KG1 (cell line): ENCODE results near the gene PLXNA2.

Experiments used
- DNase-seq: peaks from one replicate; lab custom pipeline; 2025; lab: John Stamatoyannopoulos, UW

Gene PLXNA2

DNA sequence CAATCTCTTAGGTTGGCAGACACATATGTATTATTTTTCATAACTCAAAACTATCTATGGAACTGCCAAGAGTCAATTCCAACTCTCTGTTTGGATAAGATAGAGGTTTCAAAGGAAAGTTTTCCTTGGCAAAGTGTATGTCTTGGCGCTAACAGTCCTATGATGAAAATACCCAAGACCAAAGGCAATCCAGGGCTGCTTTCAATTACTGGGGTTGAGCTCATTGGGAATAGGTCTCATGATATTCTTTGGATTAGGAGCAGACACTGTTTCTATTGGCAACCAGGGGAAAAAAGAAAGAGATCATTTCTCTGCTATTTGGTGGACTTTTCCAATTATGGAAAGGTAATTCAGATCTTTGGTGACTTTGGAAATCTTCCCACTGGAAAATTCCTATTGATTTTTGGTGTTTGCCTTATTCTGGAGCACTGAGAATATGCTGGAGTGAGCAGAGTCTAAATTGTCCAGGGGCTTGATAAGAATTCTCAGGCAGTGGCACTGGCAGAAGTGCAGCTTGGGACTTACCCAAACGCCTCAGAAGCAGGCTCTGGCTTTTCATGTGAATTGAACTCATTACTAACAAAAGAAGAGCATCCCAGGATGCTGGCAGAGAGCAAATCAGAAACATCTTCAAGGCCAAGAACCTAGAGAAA, 20.4 kb upstream of the PLXNA2 start:
- no peak for DNase-seq

DNA sequence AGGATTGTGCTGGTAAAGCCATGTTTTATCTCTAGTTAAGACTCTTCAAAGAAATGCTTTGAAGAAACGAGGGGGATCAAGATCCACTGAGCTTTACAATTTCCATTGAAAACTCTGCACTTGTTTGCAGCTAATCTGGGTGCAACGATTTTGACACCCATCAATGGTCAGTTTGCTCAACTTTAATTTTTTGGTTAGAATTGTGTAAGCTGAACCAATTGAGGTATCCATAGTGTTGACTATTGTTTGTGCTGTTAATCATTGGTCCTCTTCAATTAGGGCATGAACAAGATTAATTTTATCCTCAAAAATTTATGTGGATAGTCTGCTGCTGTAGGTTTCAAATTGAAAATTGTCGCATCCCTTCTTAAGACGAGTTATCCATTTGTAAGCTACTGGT, 17.7 kb upstream of the PLXNA2 start:
- no peak for DNase-seq

DNA sequence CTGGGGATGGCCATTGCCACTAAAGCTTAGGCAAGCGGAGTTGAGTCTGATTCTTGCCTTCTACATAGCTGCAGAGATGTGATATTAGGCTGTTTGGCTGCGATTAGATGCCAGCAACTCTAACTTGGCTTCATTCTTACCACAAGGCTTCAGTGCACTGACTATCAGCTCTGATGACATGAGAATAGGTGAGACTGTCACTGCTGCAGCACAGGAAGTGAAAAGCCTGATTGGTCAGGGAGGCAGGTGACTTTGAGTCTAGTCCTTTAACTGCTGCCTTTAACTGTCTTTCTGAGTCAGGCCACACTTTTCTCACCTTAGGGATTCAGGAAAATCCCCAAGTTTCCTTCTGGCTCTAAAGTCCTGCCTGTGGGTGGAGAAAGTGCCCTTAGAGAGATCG, 14.1 kb upstream of the PLXNA2 start:
- no peak for DNase-seq

DNA sequence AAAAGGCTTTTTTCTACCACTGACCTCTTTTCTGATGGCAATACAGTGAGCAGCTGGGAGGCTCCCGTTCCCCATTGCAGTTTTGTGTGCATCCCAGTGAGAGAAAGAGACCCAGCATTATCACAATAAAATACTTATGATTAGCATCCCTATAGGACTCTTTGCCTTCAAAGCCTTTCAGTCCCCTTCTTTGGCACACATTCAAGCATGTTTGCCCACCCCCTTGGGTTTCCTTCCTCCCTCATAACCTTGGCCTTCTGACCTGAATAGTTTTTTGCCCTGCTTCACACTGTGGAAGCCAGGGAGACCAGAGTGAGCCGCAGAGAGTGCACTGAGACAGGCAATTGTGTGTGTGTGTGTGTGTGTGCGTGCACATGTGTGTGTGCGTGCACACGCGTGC, 13.2 kb upstream of the PLXNA2 start:
- DNase-seq, result no peak

DNA sequence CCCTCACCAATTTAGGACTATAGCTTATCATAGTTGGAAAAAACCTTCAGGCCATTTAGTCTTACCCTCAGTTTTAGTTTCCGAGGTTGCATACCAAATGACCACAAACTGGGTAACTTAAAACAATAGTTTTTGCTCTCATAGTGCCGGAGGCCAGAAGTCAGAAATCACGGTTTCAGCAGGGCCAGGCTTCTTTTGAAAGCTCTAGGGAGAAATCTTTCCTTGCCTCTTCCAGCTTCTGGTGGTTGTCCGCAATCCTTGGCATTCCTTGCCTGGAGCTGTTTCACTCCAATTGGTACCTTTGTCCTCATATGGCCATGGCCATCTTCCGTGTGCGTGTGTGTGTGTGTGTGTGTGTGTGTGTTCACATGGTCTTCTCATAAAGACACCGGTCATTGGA, 12.4 kb upstream of the PLXNA2 start:
- DNase-seq, result no peak

DNA sequence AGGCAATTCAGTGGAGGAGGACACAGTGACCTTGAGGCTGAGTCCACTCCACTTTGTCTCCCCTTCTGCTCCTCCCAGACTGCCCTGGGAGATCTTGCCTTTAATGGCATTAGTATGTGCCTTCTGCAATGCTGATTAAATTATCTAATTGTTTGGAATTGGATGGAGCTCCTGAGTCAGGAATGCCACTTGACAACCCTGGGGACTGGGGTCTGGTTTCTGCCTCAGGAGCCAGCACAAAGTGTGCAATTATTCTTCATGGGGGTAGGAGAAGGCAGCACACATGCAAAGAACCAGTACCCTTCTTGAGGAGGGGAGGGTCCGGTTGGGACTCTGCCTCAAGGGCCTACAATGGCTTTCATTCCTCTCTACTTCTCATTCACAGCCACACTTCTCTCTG, 11.9 kb upstream of the PLXNA2 start:
- no peak for DNase-seq

DNA sequence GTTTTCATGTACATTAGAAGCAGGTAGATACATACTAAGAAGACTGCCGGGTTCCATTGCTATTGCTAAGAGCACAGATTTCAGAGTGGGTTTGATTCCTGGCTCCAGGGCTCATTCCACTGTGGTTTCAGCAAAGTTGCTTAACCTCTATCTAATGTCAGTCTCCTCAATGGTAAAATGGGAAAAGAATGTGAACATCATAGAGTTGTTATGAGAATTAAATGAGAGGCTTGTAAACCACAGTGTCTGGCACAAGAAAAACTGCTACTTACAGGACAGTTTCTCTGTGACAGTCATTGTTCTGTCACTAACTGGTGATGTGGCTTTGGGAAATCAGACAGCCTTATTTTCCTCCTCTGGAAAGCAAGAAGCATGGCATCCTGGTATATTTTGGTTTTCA, 10.7 kb upstream of the PLXNA2 start:
- no peak for DNase-seq

DNA sequence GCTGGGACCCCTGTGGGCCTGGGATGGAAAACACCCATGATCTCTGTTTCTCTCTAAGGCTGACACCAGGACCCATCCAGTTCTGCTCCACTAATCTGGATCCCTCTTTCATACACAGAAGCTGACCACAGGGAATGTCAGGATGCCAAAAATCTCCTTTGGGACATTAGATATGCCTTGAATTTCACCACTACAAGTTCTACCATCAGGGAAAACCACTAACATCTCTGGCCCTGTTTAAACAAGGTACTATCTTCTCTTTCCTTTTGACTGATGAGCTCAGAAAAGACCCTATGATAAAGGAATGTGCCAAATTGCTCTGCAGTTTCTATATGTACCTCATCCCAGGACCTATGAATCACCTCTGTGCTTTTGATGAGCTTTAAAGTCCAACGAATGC, 10.2 kb upstream of the PLXNA2 start:
- no peak for DNase-seq

DNA sequence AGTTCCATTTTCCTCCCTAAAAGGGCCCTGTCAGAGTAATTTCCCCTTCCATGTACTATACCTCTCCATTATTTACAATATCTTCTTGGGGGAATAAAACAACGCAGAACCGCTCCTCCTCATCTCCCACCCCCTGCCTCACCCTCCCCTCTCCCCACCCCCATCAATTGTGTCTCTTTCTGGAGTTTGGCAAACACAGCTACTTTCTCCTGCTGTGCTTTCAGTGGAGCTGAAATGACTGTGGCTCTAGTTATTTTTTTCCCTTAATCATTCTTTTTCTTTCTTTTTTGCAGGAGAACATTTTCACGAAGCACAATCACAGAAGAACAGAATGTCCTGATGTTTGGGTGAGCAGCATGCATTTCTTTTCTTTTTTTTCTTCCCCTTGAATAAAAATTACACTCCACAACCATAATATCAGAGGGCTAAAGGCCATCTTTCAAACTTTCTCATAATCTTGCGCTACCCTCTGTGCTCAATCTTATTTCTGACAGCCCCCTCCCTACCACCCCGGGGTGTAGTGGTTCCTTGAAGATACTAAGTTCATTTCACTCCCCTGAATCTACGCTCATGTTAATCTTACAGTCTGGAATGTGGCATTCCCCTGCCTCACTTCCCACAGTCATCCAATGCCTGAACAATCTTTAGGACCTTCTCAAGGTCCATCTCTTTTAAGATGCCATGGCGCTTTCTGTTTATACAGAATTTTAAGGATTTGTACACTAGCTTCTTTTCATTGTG, 8.8 kb upstream of the PLXNA2 start:
- DNase-seq, result no peak

DNA sequence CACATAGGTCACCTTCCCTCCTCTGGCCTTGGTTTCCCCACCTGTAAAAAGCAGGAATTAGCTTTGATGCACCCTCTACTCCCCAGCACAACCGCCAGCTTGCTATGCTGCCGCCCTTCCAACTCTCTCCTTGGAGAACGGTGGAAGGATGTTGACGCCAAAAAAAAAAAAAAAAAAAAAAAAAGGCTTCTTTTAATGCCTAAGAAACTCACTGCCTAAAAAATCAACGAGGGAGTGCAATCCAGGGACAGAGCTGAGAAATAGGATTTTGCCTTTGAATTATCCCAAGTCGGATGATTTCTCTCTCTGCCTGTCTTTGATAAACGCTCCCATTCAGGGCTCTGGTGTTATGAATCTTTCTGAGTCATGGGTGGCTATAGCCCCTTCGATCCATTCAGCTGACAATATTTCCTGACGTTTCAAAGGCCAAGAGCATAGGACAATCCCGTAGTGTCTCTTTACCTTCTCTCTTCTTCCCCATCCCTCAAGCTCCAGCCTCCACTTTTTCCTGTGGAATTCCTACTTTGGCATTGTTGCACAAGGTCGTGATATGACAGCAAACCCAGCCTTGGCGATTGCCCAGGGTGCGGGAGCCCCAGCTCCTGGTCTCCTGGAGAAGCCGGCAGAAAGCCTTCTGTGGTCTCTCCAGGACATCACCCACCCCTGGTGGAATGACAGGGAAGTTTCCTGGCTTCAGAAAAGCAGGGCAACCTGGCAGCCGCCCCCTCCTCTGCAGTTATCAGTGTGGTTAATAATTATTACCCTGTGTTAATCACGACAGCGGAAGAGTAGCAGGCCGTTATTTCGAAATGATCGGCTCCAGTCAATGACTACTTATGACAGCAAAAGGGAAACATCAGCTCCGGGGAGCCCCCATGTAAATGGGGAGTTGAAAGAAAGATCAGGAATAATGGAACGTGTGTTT, 8.0 kb upstream of the PLXNA2 start:
- DNase-seq, result no peak

DNA sequence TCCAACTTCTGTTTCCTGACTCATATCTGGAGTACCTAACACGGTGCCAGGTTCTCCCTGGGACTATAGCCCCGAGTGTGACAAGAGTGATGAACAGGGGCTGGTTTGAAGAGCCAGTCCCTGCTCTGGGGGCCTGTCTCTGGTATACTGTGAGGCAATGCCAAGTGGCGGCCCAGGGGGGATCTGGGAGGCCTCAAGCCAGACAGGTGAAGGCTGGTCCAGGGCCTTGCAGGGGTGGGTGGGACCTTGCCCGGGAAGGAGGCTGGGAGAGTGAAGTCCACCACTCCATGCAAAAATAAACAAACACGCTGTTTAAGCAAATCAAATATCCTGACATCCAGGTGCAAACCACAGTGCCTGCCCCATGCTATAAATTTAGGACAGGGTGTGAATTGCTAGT, 6.8 kb upstream of the PLXNA2 start:
- no peak for DNase-seq

DNA sequence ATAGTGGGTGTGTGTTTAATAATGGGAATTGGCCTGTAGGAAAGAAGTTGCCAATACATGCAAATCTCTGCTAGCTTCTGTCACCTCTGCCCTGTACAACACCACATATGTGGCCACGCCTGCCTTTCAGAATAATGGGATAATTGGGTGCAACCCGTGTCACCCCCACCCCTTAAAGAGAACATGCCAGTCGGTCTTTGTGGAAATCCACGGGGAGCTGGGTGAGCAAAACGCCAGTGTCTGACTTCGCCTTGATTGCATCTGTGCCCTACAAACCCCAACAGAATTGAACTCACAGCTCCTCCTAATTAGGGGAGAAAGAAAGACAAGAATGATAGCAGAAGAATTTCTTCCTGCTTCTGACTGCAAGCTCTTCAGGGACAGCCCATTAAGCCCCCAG, 6.4 kb upstream of the PLXNA2 start:
- DNase-seq, result no peak

DNA sequence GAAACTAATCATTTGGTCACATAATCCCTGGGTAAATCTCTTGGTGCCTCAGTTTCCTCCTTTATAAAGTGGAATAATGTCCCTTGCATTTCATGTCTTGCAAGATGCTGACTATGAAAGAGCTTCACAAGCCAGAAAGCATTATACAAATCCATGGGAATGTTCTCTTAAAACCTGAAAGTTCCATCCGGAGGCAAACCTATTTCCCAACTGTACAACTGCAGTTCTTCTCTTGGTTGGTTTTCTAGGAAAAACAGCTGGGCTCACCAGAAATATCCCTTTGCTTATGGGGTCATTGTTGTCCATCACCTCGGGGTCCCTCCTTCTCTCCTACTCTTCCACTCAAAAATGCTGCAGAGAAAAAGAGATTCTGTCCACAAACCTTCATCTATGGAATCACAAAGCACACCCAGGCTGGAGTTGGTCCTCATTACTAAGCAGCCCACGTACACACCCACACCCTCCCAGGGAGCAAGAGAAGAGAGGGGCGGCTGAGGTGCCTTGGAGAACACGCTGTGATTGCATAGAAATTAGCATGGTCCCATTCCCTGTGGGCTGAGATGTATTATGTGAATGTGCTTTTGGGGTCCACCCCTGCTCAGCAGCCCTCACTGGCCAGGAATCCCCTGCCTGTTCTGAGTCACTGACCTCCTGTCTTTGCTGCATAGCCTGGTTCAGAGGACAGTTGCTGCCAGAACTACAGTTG, 5.0 kb upstream of the PLXNA2 start:
- DNase-seq, result no peak

DNA sequence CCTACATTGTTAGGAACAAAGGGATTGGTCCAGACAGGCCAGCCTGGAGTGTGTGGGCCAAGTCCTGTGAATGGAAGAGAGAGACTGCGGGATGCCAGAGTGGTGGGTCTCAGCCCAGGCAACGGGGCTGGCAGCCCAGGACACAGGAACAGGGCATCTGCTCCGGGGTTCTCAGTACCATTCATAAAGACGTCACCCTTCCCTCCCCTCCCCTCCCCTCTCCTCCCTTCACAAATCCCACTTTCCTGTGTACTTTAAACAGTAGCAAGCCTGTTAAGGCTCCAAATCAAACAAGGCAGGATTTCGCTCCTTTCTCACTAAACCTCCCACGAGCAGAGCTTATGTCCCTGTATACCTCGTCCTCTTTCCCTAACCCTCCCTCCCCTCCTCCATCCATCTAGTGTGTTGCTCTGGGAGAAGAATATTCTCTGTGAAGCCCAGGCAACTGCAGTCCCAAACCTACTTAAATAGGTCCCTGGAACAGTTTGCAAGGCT, 4.2 kb upstream of the PLXNA2 start:
- DNase-seq, result no peak

DNA sequence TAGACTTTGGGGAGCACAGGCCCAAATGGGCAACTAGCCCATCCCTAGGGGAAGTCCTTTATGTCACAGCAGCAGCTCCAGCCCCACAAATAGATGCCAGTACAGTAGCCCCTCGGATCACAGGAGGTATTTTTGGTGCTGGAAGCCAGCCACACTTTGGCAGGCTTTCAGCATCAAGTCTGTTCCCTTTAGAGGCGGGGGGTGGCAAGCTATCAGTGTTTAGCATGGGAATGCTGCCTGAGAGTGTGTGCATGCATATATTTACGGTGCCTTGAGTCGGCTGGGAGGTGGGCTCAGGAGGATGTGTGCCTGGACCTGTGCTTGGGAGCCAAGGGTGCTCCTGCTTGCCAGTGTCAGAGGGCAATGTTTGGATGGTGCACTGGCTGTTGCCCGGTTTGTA, 3.5 kb upstream of the PLXNA2 start:
- DNase-seq, result no peak

DNA sequence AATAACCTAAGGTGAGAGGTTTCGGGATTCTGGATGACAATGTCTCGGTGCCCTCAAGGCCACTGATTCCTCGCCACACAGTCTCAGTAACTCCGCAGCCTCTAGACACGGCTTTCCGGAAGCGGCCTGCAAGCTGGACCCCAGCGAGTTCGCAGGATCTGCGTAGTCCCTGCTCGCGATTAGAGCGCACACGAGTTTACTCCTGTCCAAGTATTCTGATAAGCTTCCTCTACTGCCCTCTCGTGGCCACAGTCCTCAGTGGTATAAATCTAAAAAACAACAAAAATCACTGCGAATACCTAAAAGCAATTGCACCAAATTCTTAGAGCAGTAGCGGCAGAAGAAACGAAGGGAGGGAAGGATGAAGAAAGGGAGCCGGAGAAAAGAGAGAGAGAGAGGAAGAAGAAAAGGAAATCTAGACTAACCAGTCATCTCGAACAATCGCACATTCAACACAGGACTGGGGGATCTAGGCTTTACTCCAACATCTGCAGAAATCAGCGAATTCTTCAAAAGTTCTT, 1.1 kb upstream of the PLXNA2 start:
- peak; percentile 73 for DNase-seq

DNA sequence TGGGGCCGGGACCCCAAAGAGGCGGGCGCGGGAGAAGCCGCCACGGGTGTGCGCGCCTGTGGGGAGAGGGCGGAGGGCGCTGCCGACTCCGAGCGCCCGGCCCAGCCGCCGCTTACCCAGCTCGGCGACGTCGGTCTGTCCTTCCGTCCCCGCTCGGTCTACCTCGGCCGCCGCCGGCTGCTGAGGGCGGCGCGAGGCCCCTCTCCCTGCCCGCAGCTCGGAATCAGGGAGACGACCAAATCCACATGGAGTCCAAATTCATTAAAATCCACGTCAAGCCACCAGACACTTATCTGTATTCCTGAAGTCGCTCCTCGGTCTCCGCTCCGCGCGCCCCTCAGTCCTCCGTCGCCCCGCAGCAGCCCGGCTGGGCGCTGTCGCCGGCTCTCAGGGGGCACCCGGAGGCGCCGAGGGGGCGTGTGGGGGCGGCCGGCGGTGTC, 637 bp downstream of the PLXNA2 start:
- no peak for DNase-seq

DNA sequence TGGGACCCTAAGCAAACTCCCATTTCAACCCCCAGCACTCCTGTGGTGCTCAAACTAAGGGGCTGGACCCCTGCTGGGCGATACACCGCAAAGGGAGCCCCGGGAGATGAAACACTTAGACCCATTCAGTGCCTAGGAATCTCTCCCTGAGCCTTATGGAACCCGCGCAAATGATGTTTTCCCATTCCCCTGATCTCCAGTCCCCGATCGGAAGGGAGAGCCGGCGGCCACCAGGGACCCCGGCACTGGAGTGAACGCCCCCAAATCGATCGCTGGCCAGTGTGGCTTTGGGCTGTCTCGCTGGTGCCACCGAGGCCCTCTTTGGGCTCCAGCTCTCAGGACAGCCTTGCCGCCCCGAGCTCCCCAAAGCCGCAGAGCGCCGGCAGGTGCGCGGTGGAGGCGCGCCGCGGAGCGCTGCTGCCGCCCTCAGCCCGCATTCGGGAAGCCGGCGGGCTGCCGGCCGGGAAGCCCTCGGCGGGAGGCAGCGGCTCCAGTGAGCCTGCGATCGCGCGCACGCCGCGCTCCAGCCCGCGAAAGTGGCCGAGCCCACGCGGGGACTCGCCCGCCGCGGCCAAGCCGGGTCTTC, 1.1 kb downstream of the PLXNA2 start:
- DNase-seq, result no peak

DNA sequence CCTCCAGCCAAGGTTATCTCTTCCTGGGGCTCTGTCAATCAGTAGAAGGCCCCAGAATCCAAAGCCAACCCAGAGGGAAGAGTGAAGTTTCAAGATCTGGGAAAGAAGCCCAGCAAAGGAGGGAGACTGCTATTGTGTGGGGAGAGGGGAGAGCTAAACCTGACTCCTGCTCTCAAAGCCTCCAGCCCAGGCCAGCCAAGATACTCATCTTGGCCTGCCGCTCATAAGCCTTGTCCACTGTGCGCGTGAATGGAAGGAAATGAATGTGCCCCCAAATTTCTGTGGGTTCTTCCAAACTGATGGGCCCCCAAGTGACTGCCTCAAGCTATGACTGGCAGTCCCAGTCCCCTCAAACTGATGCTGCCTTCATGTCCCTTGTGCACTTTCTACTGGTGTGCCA, 2.0 kb downstream of the PLXNA2 start:
- no peak for DNase-seq

DNA sequence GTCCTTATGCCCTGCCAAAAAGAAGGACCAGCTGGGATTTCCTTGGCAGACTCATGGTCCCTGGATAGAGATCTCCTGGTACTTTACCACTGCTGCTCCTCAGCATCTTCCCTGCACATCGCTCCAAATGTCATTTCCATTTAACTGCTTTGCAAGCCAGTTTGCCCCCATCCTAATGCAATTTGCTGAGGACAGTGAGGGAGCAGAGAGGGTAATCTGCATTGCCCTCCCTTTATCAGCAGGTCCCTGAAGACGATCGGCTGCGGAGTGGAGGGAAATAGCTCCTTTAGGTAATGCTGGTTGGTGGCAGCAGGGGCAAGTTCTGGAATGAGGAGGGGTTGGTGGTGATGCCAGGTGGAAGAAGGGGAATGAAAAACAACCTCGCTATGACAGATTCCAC, 2.7 kb downstream of the PLXNA2 start:
- no peak for DNase-seq

DNA sequence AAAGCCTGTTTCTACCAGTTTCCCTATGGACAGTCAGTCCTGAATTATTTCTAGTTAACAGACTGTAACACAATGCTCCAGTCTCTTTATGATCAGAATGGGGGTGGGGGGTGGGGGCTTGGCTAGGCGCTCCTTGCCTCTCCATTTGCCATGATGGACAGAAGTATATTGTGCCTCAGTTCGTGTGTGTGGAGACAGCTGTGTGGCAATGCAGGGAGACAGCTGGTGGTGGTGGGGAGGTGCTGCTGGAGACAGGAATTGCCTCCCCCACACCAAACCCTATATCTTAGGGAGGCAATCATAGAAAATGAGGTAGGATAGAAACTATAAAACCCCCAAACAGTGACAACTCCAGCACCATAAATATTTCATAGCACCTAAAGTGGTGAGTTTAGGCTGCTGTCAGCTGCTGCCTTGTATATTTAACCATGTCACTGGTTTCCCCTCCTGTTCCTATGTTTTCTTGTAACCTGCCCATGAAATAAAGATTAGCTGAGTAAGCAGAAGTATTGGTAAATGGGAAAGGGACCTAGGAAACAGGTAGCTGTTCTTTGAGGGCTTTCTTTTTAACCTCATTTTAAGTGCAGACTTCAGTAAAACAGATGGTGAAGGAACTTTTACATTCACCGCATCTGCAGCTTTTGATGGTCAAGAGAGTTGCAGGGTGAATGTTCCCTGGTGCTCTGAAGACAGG, 3.4 kb downstream of the PLXNA2 start:
- no peak for DNase-seq
